T-helper 1 cell treated with Interleukin-12 subunit alpha and Interleukin-12 subunit beta and Interleukin-4 antibody, amounts not matched to agents 30 ng/mL and 1 ng/mL, for 36 hours (primary cell): ENCODE measurements around the gene TMEM62. TPM values are rescaled to one million over a fixed set of nuclear protein-coding genes. Genes with fewer than 3 reads are reported as not detected.

Source experiments
- intact Hi-C: fragments of 100-400 bp; cut with micrococcal nuclease; formaldehyde crosslinking; loops from one replicate; pipeline ENCODE4 v1.15.1; 2024
- total RNA-seq: library from RNA; stranded (reverse); gene quantifications from 2 replicates; pipeline ENCODE4 v1.2.3, GENCODE V29; 2022

Gene TMEM62
- 20.5 and 24.8 TPM in 2 replicates for total RNA-seq

DNA sequence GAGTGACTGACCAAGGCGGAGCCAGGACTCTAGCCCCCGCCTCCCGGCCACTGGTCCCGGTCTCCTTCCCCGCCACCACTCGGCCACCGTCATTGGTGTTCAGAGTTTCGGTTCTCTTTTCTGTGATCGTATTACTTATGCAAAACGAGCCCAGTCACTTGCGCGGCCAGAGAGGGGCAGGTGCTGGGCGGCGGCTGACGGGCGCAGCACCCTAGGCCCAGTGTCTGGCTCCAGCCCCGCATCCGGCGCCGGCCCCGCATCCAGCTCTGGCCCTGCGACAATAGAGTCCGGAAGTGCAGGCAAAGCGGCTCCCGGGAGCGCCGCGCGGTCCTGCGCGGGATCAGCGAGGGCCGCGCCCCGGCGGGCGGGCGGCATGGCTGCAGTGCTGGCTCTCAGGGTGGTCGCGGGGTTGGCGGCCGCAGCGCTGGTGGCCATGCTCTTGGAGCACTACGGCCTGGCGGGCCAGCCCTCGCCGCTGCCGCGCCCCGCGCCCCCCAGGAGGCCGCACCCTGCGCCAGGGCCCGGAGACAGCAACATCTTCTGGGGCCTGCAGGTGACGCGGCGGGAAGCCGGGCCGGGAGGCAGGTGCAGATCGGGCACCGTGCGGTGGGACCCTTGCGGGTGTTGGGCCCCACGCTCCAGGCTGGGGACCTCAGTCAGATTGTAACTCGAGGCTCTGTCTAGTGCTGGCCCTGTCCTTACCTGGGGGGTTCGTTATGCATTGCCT, at the start of gene TMEM62:
TMEM62 (plus strand) TSS at position 157 of the 727 bp plus-strand sequence; CDS start at position 374, 217 bp downstream.
- intact Hi-C loops = loop anchor here (1.0 kb wide), 5 partner anchors 10 to 52 kb away; partner anchors contain the start of genes CCNDBP1 and UBR1

- intact Hi-C loops = no loop called here
Observed at GRCh38 chr15:43085921-43086320, 47.5 kb upstream of the TMEM62 start.

GRCh38 chr15:43086551-43086950, 46.8 kb upstream of the TMEM62 start:
- intact Hi-C loops = no loop called here

DNA sequence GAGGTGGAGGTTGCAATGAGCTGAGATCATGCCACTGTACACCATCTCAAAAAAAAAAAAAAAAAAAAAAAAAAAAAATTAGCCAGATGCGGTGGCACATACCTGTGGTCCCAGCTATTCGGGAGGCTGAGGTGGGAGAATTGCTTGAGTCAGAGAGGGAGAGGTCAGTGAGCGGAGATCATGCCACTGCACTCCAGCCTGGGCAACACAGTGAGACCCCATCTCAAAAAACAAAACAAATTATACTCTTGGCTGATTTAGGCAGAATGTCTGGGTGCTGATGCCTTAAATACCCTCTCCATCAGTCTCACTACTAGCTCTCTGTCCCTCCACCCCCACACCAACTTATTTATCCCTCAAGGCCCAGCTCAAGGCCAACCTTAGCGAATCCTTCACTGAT, 41.5 kb upstream of the TMEM62 start:
- intact Hi-C loops = no loop called here

GRCh38 chr15:43093026-43093425, 40.4 kb upstream of the TMEM62 start:
- intact Hi-C loops = no loop called here

DNA sequence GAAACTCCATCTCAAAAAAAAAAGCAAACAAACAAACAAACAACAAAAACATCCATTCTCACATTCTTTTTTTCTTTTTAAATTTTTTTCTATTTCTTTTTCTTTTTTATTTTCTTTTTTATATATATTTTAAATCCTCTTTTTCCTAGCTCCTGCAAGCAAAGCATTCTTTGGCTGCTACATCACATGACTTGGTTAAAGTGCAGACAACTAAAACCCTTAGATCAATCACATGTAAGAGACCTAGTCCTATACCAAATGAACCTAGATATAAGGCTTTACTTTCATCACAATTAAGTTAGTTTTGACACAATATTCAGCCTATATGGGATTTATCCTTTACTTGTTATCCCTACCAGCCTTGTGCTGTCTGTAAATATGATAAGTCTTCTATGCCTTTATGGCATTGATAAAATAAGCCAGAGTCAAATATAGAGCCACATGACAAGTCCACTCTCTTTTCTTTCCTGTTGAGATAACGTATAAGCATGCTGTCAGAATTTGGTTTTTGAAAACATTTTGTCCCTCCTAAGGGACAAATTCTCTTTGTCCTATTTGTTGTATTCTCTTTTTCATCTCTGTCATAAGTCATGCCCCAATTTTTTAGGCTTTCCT, 38.9 kb upstream of the TMEM62 start:
- intact Hi-C loops = no loop called here

- intact Hi-C loops = no loop called here
Observed at GRCh38 chr15:43095243-43095642, 38.1 kb upstream of the TMEM62 start.

GRCh38 chr15:43095708-43096347, 37.6 kb upstream of the TMEM62 start:
- intact Hi-C loops = no loop called here

DNA sequence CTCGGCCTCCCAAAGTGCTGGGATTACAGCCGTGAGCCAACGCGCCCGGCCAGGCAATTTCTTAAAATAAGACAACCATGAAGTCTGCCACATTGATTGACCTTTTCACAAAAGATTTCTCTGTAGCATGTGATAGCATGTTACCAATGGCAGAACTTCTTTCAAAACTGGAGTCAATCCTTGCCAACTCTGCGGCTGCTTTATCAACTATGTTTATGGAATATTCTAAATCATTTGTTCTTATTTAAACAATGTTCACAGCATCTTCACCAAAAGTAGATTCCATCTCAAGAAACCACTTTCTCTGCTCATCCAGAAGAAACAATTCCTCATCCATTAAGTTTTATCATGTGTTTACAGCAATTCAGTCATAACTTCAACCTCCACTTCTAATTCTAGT, 37.0 kb upstream of the TMEM62 start:
- intact Hi-C loops = no loop called here

DNA sequence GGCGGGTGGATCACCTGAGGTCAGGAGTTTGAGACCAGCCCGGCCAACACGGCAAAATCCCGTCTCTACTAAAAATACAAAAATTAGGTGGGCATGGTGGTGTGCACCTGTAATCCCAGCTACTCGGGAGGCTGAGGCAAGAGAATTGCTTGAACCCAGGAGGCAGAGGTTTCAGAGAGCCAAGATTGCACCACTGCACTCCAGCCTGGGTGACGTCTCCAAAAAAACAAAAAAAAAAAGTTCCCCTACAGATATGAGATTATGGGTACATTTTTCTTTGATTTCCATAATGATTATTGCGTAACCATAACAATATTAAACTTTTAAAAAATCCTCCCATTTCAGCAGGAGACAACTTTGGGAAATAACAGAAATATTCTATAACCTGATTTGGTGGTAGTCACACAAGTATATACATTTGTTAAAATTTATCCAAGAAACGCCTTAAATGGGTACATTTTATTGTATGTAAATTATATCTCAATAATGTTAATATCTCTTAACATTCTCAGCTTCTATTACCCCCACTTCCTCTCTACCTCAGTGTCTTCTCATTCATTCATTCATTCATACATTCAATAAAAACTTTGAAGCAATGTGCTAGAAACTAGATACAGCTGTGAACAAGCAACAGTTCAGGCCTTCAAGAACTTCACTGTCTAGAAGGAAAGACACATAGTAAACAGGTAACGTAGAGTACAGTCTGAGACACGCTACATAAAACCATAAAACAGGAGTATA, 34.1 kb upstream of the TMEM62 start:
- intact Hi-C loops = no loop called here

DNA sequence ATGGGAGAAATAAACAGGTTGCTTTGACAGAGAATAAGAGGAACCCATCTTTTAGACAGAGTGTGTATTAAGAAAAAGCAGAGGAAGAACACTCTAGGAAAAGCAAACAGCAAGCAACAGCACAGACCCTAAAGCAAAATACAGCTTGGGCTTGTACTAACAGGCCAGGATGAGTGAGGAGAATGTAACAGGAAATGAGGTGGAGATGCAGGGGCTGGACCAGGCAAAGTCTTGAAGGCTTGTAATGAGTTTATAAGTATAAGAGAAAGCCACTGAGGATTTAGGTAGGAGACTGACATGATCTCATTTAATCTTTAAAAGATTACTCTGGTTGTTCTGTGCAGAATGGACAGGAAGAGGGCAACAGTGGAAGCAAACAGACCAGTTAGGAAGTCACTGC, 32.4 kb upstream of the TMEM62 start:
- intact Hi-C loops = loop anchor here (10.0 kb wide), 2 partner anchors 606 to 826 kb away; partner anchors contain the start of genes GANC, SNAP23, TMEM87A and ZNF106

DNA sequence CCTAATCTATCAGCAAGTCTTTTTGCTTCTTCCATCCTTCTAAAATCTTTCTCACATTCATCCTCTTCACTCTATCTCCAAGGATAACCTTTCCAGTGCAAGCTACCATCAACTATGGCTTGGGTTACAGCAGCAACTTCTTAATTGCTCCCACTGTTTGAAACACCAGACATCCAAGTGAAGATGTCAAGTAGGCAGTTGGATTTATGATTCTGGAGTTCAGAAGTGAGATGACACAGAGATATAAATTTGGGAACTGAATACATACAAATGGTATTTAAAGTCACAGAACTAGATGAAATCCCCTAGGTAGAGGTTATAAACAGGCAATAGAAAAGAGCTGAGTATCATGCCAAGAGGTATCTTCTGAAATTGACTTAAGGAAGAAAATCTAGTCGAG, 31.2 kb upstream of the TMEM62 start:
- intact Hi-C loops = loop anchor here (10.0 kb wide), 2 partner anchors 607 to 827 kb away; partner anchors contain the start of genes GANC, SNAP23, TMEM87A and ZNF106

DNA sequence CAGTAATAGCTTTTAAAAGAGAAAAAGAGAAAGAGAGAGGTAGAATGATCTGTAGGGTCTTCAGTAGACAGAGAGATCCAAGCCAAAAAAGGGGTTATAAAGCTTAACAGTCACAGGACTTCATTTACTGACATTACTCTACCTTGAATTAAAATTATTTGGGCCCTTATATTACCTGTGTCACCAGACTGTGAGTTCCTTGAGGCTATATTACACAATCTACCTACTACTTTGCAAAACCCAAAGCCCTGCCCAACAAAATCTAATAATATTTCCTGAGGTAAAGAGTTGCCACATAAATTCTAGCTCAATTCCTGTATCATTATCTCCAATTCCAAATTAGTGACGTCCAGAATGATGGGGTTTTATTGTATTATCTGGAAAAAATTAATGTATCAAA, 29.5 kb upstream of the TMEM62 start:
- intact Hi-C loops = loop anchor here (10.0 kb wide), 2 partner anchors 609 to 829 kb away; partner anchors contain the start of genes GANC, SNAP23, TMEM87A and ZNF106

- intact Hi-C loops = loop anchor here (10.0 kb wide), 2 partner anchors 610 to 830 kb away; partner anchors contain the start of genes GANC, SNAP23, TMEM87A and ZNF106
Observed at GRCh38 chr15:43104426-43104825, 29.0 kb upstream of the TMEM62 start.

DNA sequence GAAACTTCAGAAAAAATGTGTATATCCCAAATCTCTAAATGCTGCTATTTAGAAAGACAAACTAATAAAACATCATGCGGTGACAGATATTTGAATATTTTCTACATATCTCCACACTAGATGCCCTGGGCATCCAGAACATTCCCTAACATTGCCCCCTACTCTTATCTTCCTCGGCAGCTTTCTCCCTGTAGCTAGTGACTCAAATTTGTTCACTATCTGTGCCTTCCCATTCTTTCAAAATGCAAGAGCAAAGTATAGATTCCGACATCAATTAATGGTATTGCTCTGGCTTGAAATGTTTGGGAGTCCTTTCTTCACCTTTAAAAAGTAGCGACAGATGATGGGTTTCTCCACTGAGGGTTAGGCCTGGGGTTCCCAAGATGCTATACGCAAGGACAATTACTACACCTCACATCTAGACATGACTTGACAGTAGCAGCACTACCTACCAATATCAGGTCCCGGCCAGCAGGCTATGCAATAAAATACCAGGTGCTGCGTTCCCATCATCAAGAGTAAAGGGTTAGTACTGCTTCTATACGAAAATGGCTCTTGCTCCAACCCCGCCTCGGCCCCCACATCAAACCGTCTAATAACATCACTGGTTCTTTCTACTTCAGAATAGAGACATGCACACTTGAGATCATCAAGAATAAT, 28.2 kb upstream of the TMEM62 start:
- intact Hi-C loops = loop anchor here (5.0 to 10.0 kb wide), 4 partner anchors 47 to 898 kb away; partner anchors contain the start of genes GANC, SNAP23, TMEM87A and VPS39

GRCh38 chr15:43105778-43106485, 27.5 kb upstream of the TMEM62 start, which contains the start of gene UBR1:
UBR1 (minus strand) TSS chr15:43106038; CDS start chr15:43106022, 16 bp downstream.
- intact Hi-C loops = loop anchor here (1.0 to 10.0 kb wide), 10 partner anchors 17 to 899 kb away; partner anchors contain the start of genes CCNDBP1, GANC, LCMT2 and SNAP23

DNA sequence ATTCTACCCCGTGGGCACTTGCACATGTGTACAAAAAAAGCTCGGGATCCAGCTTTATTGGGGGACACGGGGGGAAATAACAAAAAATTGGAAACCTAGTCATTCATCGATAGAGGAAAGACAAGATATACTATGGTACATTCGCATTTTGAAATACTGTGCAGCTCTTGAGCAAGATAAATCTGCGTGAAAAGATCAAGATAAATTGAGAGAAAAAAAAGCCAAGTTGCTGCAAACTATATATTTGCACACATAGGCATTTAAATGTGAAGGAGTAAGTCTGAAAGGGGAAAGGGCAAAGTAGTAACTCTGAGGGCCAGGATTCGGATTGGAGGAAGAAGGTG, 26.9 kb upstream of the TMEM62 start:
- intact Hi-C loops = loop anchor here (1.0 to 10.0 kb wide), 10 partner anchors 17 to 899 kb away; partner anchors contain the start of genes CCNDBP1, GANC, LCMT2 and SNAP23

DNA sequence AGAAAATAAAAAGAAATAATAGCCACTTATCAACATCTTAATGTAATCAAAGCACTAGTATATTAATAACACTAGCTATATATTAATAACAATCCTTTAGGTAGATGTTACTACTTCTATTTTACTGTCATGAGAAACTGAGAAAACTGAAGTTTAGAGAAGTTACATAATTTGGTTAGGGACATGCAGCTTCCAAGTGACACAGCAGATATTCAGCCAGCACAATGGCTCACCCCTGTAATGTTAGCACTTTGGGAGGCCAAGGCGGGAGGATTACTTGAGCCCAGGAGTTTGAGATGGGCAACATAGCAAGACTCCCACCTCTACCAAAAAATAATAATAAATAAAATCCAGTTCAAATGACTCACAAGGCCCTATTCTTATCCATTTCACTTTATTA, 25.6 kb upstream of the TMEM62 start:
- intact Hi-C loops = loop anchor here (2.0 to 10.0 kb wide), 5 partner anchors 45 to 900 kb away; partner anchors contain the start of genes GANC, LCMT2, SNAP23 and TMEM87A

GRCh38 chr15:43111354-43111753, 22.0 kb upstream of the TMEM62 start:
- intact Hi-C loops = no loop called here

- intact Hi-C loops = no loop called here
Observed at GRCh38 chr15:43118286-43118685, 15.1 kb upstream of the TMEM62 start.
